HG03571 (cell line): ENCODE results near the gene TNKS1BP1.

Experiments
- ATAC-seq: cut with Tn5 transposase; IDR thresholded peaks from one replicate; pipeline ENCODE4 v1.9.1; 2021; ENCODE audit not compliant: unreplicated experiment

The TNKS1BP1 gene

DNA sequence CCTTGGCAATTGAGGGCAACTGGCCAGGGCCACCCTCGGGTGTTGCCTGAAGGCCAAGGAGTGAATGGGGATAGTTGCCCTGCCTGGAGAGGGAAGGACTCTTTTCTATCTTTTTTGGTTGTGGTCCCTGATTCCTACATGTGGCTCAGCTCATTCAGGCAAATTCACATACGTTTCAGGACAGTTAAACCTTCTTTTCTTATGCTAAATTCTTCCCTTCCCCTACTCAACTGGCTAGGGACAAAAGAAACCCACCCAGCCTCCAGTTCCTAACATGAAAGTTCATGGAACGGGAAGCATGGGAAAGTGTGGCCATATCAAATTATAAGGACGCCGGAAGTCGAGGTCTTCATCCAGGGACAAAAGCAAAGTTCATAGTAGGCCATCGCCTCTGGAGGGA, 61.4 kb downstream of the TNKS1BP1 start:
- ATAC-seq, result no peak

GRCh38 chr11:57262157-57262556, 62.6 kb downstream of the TNKS1BP1 start:
- no peak for ATAC-seq

DNA sequence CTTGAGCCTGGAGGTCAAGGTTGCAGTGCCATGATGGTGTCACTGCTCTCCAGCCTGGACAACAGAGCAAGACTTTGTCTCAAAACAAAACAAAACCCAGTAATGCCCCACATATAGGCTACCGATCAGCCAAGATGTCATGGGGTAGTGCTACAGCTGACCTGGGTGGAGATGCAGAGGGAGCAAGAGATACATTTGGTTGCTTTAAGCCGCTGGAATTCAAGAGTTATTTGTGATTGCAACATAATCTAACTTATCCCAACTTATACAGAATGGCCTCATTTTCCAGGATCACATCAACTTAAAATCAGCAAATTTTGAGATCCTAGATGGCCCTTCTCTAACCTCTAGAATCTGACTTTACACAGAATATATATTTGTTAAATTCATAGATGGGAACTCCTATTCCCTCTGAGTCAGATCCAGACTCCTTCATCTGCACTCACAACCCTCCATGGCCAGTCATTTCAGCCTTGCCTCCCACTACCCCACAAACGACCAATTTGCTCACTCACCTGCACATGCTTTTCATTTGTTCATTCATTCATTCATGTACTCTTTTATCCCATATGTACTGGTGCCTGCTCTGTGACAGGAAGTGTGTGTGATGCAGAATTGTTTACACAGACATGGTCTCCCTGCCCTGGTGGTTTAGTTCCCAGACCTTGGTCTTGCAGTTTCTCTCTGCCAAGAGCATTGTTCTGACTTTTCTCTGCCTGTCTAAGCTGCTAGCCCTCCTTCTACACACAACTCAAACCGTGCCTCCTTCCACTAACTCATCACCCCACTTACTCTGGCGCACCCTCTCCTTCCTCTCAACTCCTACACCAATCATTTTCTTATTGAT, 63.6 kb downstream of the TNKS1BP1 start:
- ATAC-seq, result no peak

GRCh38 chr11:57256119-57256518, 68.6 kb downstream of the TNKS1BP1 start:
- no peak for ATAC-seq

DNA sequence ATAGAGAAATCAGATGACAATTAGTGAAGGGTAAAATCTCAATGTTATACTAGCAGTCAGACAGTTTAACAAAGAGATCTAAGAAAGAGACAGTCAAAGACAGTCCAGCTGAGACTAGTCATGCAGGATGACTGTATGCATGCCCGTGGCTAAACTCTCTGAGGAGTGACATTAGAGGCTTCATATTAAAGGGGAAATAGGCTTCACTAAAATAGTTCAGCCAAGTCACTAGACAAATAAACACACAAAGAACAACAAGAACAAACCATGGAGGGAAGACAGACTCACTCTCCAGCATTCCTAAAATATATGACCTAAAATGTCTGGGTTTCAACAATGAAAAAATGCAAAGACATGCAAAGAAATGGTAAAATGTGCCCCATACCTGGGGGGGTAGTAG, 69.1 kb downstream of the TNKS1BP1 start:
- ATAC-seq, result no peak

GRCh38 chr11:57254631-57255030, 70.1 kb downstream of the TNKS1BP1 start:
- no peak for ATAC-seq

- no peak for ATAC-seq
Measured at GRCh38 chr11:57251491-57252104, 73.2 kb downstream of the TNKS1BP1 start.

GRCh38 chr11:57251037-57251436, 73.7 kb downstream of the TNKS1BP1 start:
- ATAC-seq, result no peak
